B cell (primary cell): ENCODE data around the gene IBA57. TPM values are rescaled to one million over a fixed set of nuclear protein-coding genes. Genes with fewer than 3 reads are reported as not detected.

Source experiments
- ATAC-seq: fragments of 200-7000 bp; cut with Tn5 transposase; one replicate; pipeline ENCODE4 v1.10.0; 2021; ENCODE audit warnings: low read depth, mild to moderate bottlenecking, moderate number of reproducible peaks, moderate library complexity
- CTCF ChIA-PET: fragments of 350-600 bp; sonication (Branson Sonifier 250); formaldehyde crosslinking; loops from one replicate; lab custom pipeline; 2021; ENCODE audit warnings: antibody characterized with exemption, inconsistent platforms; lab: Charles Lee
- POLR2A ChIA-PET: fragments of 350-600 bp; sonication (Branson Sonifier 250); formaldehyde crosslinking; loops from one replicate; lab custom pipeline; 2021; ENCODE audit warnings: antibody characterized with exemption; lab: Charles Lee
- DNase-seq: peaks from one replicate; pipeline ENCODE4 v3.0.0; 2013
- H2AFZ ChIP-seq: 2 replicates; pipeline ENCODE4 v1.6.1; 2012; ENCODE audit warnings: mild to moderate bottlenecking, low read depth, low read length; ENCODE audit not compliant: insufficient read depth, poor library complexity, severe bottlenecking
- H3K27ac ChIP-seq, 2 donors: 1 replicate in 1 of 2; 2 replicates in 1 of 2; pipeline ENCODE4 v1.5.1; 2012 to 2013; ENCODE audit warnings: low read length in 2 of 2, mild to moderate bottlenecking in 2 of 2, moderate library complexity in 1 of 2
- H3K27me3 ChIP-seq, 4 experiments: fragments of 200-600 bp in 1 of 4; sonication (generic) in 1 of 4; replicated peaks in 1 of 4; 1 replicate in 2 of 4; 2 replicates in 2 of 4; pipeline versions ENCODE4 v1.6.1 to v1.7.0; 2013 to 2016; ENCODE audit warnings: low read length in 3 of 4, mild to moderate bottlenecking in 2 of 4, mixed read lengths in 1 of 4, moderate library complexity in 1 of 4; ENCODE audit not compliant: insufficient read depth in 4 of 4, control insufficient read depth in 3 of 4; ENCODE audit errors: control extremely low read depth in 1 of 4
- H3K36me3 ChIP-seq, 2 experiments: replicated peaks in 1 of 2; 1 replicate in 1 of 2; 2 replicates in 1 of 2; pipeline versions ENCODE4 v1.6.1 to v1.7.1; 2013; ENCODE audit warnings: low read length in 1 of 2; ENCODE audit not compliant: insufficient read depth in 2 of 2, control insufficient read depth in 1 of 2; ENCODE audit errors: control extremely low read depth in 1 of 2, extremely low read depth in 1 of 2
- H3K4me1 ChIP-seq, 2 donors: fragments of 200-600 bp in 1 of 2; sonication (generic) in 1 of 2; 1 replicate in 1 of 2; 2 replicates in 1 of 2; pipeline versions ENCODE4 v1.5.1 to v1.6.1; 2013 to 2017; ENCODE audit warnings: low read length in 2 of 2; ENCODE audit not compliant: control insufficient read depth in 2 of 2, insufficient read depth in 2 of 2
- H3K4me2 ChIP-seq: replicated peaks from 2 replicates; pipeline ENCODE3; 2012; ENCODE audit warnings: mild to moderate bottlenecking, low read depth, low read length; ENCODE audit not compliant: poor library complexity, severe bottlenecking
- H3K4me3 ChIP-seq, 5 experiments: fragments of 200-600 bp in 1 of 5; sonication (generic) in 1 of 5; 1 replicate in 3 of 5; 2 replicates in 2 of 5; pipeline versions ENCODE4 v1.5.1 to v1.7.0; 2011 to 2016; ENCODE audit warnings: low read length in 4 of 5, mild to moderate bottlenecking in 4 of 5, low read depth in 2 of 5, control low read depth in 1 of 5, moderate library complexity in 1 of 5; ENCODE audit not compliant: insufficient read depth in 1 of 5; ENCODE audit errors: control extremely low read depth in 1 of 5, extremely low read depth in 1 of 5
- H3K79me2 ChIP-seq: fragments of 200-600 bp; sonication (generic); one replicate; pipeline ENCODE4 v1.6.0; 2016; ENCODE audit warnings: low read length; ENCODE audit not compliant: control insufficient read depth, insufficient read depth
- H3K9ac ChIP-seq: fragments of 200-600 bp; sonication (generic); 2 replicates; pipeline ENCODE4 v1.6.1; 2017; ENCODE audit warnings: mild to moderate bottlenecking, low read length, moderate library complexity
- H3K9me3 ChIP-seq, 3 donors: one replicate each; pipeline versions ENCODE4 v1.6.1 to v1.7.1; 2013; ENCODE audit warnings: low read length in 2 of 3; ENCODE audit not compliant: control insufficient read depth in 2 of 3, insufficient read depth in 1 of 3; ENCODE audit errors: control extremely low read depth in 1 of 3
- H4K20me1 ChIP-seq: 2 replicates; pipeline ENCODE4 v1.6.0; 2012; ENCODE audit warnings: mild to moderate bottlenecking, low read length; ENCODE audit not compliant: insufficient read depth, control insufficient read depth, poor library complexity, severe bottlenecking
- H3K27ac Mint-ChIP-seq: one replicate; pipeline ENCODE4 v1.8.0; 2021; ENCODE audit warnings: mixed read lengths
- H3K27me3 Mint-ChIP-seq: one replicate; pipeline ENCODE4 v1.8.0; 2021; ENCODE audit warnings: mixed read lengths
- H3K4me1 Mint-ChIP-seq: one replicate; pipeline ENCODE4 v1.8.0; 2021; ENCODE audit warnings: mixed read lengths
- H3K4me3 Mint-ChIP-seq: one replicate; pipeline ENCODE4 v1.8.0; 2021; ENCODE audit warnings: mixed read lengths
- H3K9me3 Mint-ChIP-seq: one replicate; pipeline ENCODE4 v1.8.0; 2022; ENCODE audit warnings: mixed read lengths; ENCODE audit not compliant: insufficient read depth
- CTCF ChIP-seq: fragments of 200-600 bp; IDR thresholded peaks from one replicate; pipeline ENCODE4 v1.8.0; 2022; ENCODE audit warnings: antibody characterized with exemption, mild to moderate bottlenecking
- EZH2 ChIP-seq: IDR thresholded peaks from 2 replicates; pipeline ENCODE4 v1.6.1; 2012; ENCODE audit warnings: borderline replicate concordance, low read depth, mild to moderate bottlenecking, moderate library complexity, low read length; ENCODE audit not compliant: insufficient read depth, poor library complexity, severe bottlenecking
- WGBS: methylation state at CpG from one replicate; pipeline ENCODE4 v1.1.5; 2013; ENCODE audit warnings: missing lambda C conversion rate; ENCODE audit not compliant: insufficient coverage; 5-methylcytosine and 5-hydroxymethylcytosine counted together
- intact Hi-C: fragments of 100-400 bp; cut with micrococcal nuclease; formaldehyde crosslinking; loops from one replicate; pipeline ENCODE4 v1.10.0; 2022
- polyA plus RNA-seq: library from polyadenylated mRNA; depleted of rRNA; stranded (reverse); fragments of >200 nt; gene quantifications from 2 replicates; pipeline ENCODE4 v1.2.3, GENCODE V29; 2012
- total RNA-seq, 2 donors: library from RNA; stranded (reverse); fragments of 120-200 nt in 1 of 2; gene quantifications; 1 replicate in 1 of 2; 2 replicates in 1 of 2; pipeline versions ENCODE4 v1.2.3 to v1.2.4, GENCODE V29; 2013 to 2022

Gene IBA57
- total and polyA plus RNA-seq, 2 donors (not counting 1 experiment from before 2014, with no cell fraction given): 5.2 to 12.8 TPM

GRCh38 chr1:228123505-228123904, 42.1 kb upstream of the IBA57 start:
- no peak overlapping the region for H3K27ac ChIP-seq
- Mint-ChIP-seq H3K27me3 (peaks cover 9% of the 10 kb centered on the region), H3K27ac (no peak overlapping the region), H3K4me3 (no peak overlapping the region), H3K4me1 (peaks cover 5% of the 10 kb centered on the region), H3K9me3 (no peaks in the 10 kb centered on the region)
- H3K9me3 ChIP-seq: no peaks in the 10 kb centered on the region
- POLR2A ChIA-PET: no interaction called here
- H3K9ac ChIP-seq: no peak overlapping the region
- H3K27me3 ChIP-seq: no peaks in the 10 kb centered on the region
- H3K36me3 ChIP-seq: no peaks in the 10 kb centered on the region
- H2AFZ ChIP-seq: no peak overlapping the region
- intact Hi-C loops: no loop called here
- no peak for TF ChIP-seq EZH2
- no peak for TF ChIP-seq CTCF
- CTCF ChIA-PET: interaction anchor here (2.9 kb wide), 1 partner anchor 7 kb away, joined by 18 read pairs; no protein-coding TSS in a partner anchor
- H3K4me3 ChIP-seq: no peak overlapping the region
- no peak for DNase-seq
- peaks cover 10 to 11% of the 10 kb centered on the region in 2 donors for H3K4me1 ChIP-seq
- 72% methylated on average over 2 of the region's 2 CpGs for WGBS
- ATAC-seq: no peak
- no peak overlapping the region for H3K4me2 ChIP-seq
- H3K79me2 ChIP-seq: no peaks in the 10 kb centered on the region
- H4K20me1 ChIP-seq: no peaks in the 10 kb centered on the region

DNA sequence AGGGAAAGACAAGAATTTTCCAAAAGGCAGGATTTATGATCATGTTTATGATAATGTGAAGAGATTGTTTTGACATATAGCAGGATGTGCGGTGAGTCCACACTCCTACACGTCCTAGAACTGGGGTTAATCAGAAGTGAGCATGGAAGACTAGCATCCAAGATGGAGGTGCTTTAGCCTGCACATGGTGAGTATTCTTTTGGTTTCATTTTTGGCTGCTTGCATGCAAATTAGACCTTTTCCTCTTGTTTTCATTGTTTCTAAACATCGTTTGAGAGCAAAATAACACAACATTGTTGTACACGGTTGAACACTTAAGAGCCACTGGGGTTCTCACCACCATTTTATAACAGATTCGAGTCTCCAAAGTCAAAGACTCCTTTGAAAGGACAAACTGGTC, 40.4 kb upstream of the IBA57 start:
- POLR2A ChIA-PET: no interaction called here
- no peaks in the 10 kb centered on the region for H3K9me3 ChIP-seq
- no peak overlapping the region for H3K27ac ChIP-seq
- H3K4me1 Mint-ChIP-seq: peaks cover 5% of the 10 kb centered on the region
- CTCF ChIA-PET: interaction anchor here (1.0 kb wide), 1 partner anchor 41 kb away, joined by 3 read pairs; no protein-coding TSS in a partner anchor
- no peak overlapping the region for H3K4me3 ChIP-seq
- ATAC-seq (no peak), DNase-seq (no peak)
- H3K4me1 ChIP-seq: peaks cover 10 to 11% of the 10 kb centered on the region in 2 donors
- H3K79me2 ChIP-seq: no peaks in the 10 kb centered on the region
- WGBS: 95% methylated on average over 5 of the region's 5 CpGs
- no peak overlapping the region for H3K9ac ChIP-seq
- H3K27me3 ChIP-seq: peaks cover 0 to 3% (median 0%) of the 10 kb centered on the region in 4 experiments
- no peak overlapping the region for H3K4me3 Mint-ChIP-seq
- H3K4me2 ChIP-seq: no peak overlapping the region
- intact Hi-C loops: no loop called here
- H3K27ac Mint-ChIP-seq: no peak overlapping the region
- no peak overlapping the region for H2AFZ ChIP-seq
- H3K9me3 Mint-ChIP-seq: no peaks in the 10 kb centered on the region
- TF ChIP-seq CTCF (no peak), EZH2 (no peak)
- H3K27me3 Mint-ChIP-seq: peaks cover 13% of the 10 kb centered on the region
- no peaks in the 10 kb centered on the region for H4K20me1 ChIP-seq
- no peaks in the 10 kb centered on the region for H3K36me3 ChIP-seq
